H9 (cell line): ENCODE data around the gene PRDM11. TPM values are rescaled to one million over a fixed set of nuclear protein-coding genes. Genes with fewer than 3 reads are reported as not detected.

Experiments used
- DNase-seq: peaks from one replicate; pipeline ENCODE4 v3.0.0-alpha.2; 2017
- H2AFZ ChIP-seq: one replicate; pipeline ENCODE4 v1.6.1; 2013; ENCODE audit warnings: mild to moderate bottlenecking, low read length, control low read depth, moderate library complexity
- H2AK5ac ChIP-seq: 2 replicates; pipeline ENCODE4 v1.6.1; 2013; ENCODE audit warnings: low read length, control low read depth, mixed read lengths; ENCODE audit not compliant: insufficient read length
- H2BK120ac ChIP-seq: one replicate; pipeline ENCODE4 v1.6.1; 2013; ENCODE audit warnings: low read depth, mild to moderate bottlenecking, low read length, control low read depth, inconsistent platforms; ENCODE audit not compliant: poor library complexity, severe bottlenecking
- H2BK12ac ChIP-seq: 2 replicates; pipeline ENCODE4 v1.6.1; 2013; ENCODE audit warnings: low read length, control low read depth, mixed read lengths, low read depth; ENCODE audit not compliant: insufficient read length
- H2BK15ac ChIP-seq: 2 replicates; pipeline ENCODE4 v1.6.1; 2013; ENCODE audit warnings: low read depth, low read length, control low read depth
- H2BK20ac ChIP-seq: one replicate; pipeline ENCODE4 v1.6.1; 2013; ENCODE audit warnings: low read depth, mild to moderate bottlenecking, low read length, control low read depth, inconsistent platforms; ENCODE audit not compliant: poor library complexity, severe bottlenecking
- H2BK5ac ChIP-seq: 2 replicates; pipeline ENCODE4 v1.6.1; 2013; ENCODE audit warnings: low read length, control low read depth, mixed read lengths; ENCODE audit not compliant: insufficient read length
- H3K14ac ChIP-seq: 2 replicates; pipeline ENCODE4 v1.6.1; 2013; ENCODE audit warnings: low read length, control low read depth; ENCODE audit not compliant: insufficient read depth
- H3K18ac ChIP-seq: 2 replicates; pipeline ENCODE4 v1.6.1; 2013; ENCODE audit warnings: low read depth, mild to moderate bottlenecking, mixed read lengths, low read length, control low read depth; ENCODE audit not compliant: insufficient read length
- H3K23ac ChIP-seq: 2 replicates; pipeline ENCODE4 v1.6.1; 2013; ENCODE audit warnings: low read length, control low read depth, mixed read lengths, low read depth; ENCODE audit not compliant: insufficient read length
- H3K23me2 ChIP-seq: 2 replicates; pipeline ENCODE4 v1.6.1; 2013; ENCODE audit warnings: low read depth, mild to moderate bottlenecking, mixed read lengths, low read length, control low read depth; ENCODE audit not compliant: insufficient read length, poor library complexity, severe bottlenecking
- H3K27ac ChIP-seq: 2 replicates; pipeline ENCODE4 v1.5.1; 2013; ENCODE audit warnings: low read length, control low read depth, mixed read lengths, low read depth; ENCODE audit not compliant: insufficient read length
- H3K27me3 ChIP-seq: 2 replicates; pipeline ENCODE4 v1.6.1; 2013; ENCODE audit warnings: low read length, control low read depth, inconsistent platforms; ENCODE audit not compliant: insufficient read depth
- H3K4ac ChIP-seq: 2 replicates; pipeline ENCODE4 v1.6.1; 2013; ENCODE audit warnings: low read depth, mild to moderate bottlenecking, control low read depth, inconsistent platforms, low read length, moderate library complexity
- H3K4me1 ChIP-seq: 2 replicates; pipeline ENCODE4 v1.6.1; 2013; ENCODE audit warnings: low read length, control low read depth, inconsistent platforms; ENCODE audit not compliant: insufficient read depth
- H3K4me2 ChIP-seq: 2 replicates; pipeline ENCODE4 v1.6.1; 2013; ENCODE audit warnings: low read length, control low read depth, mixed read lengths; ENCODE audit not compliant: insufficient read length, insufficient read depth
- H3K56ac ChIP-seq: 2 replicates; pipeline ENCODE4 v1.6.1; 2013; ENCODE audit warnings: low read depth, mild to moderate bottlenecking, mixed read lengths, low read length, control low read depth; ENCODE audit not compliant: insufficient read length
- H3K79me1 ChIP-seq: 2 replicates; pipeline ENCODE4 v1.6.1; 2013; ENCODE audit warnings: low read depth, mild to moderate bottlenecking, moderate library complexity, low read length, control low read depth, inconsistent platforms; ENCODE audit not compliant: insufficient read depth, poor library complexity, severe bottlenecking
- H3K79me2 ChIP-seq: 2 replicates; pipeline ENCODE4 v1.6.1; 2013; ENCODE audit warnings: low read length, control low read depth, inconsistent platforms; ENCODE audit not compliant: insufficient read depth
- H3K9ac ChIP-seq: 2 replicates; pipeline ENCODE4 v1.6.1; 2013; ENCODE audit warnings: low read length, control low read depth, mixed read lengths; ENCODE audit not compliant: insufficient read length; ENCODE audit errors: extremely low read depth
- H3K9me3 ChIP-seq: one replicate; pipeline ENCODE4 v1.6.1; 2013; ENCODE audit warnings: low read depth, low read length, inconsistent platforms; ENCODE audit not compliant: control insufficient read depth
- H3T11ph ChIP-seq: one replicate; pipeline ENCODE4 v1.6.1; 2013; ENCODE audit warnings: mild to moderate bottlenecking, low read length, control low read depth, inconsistent platforms
- H4K20me1 ChIP-seq: one replicate; pipeline ENCODE4 v1.6.1; 2013; ENCODE audit not compliant: control insufficient read depth, insufficient read length, insufficient read depth
- H4K5ac ChIP-seq: 2 replicates; pipeline ENCODE4 v1.6.1; 2013; ENCODE audit warnings: low read depth, mild to moderate bottlenecking, mixed read lengths, low read length, control low read depth; ENCODE audit not compliant: insufficient read length
- H4K8ac ChIP-seq: replicated peaks from 2 replicates; pipeline ENCODE4 v1.6.1; 2013; ENCODE audit warnings: low read length, control low read depth, mixed read lengths, low read depth; ENCODE audit not compliant: insufficient read length
- H4K91ac ChIP-seq: 2 replicates; pipeline ENCODE4 v1.6.1; 2013; ENCODE audit warnings: low read depth, mild to moderate bottlenecking, moderate library complexity, mixed read lengths, low read length, control low read depth; ENCODE audit not compliant: insufficient read length
- H3K27ac Mint-ChIP-seq, 3 experiments: 2 replicates in 2 of 3; 3 replicates in 1 of 3; pipeline ENCODE4 v1.8.0; 2020 to 2021; ENCODE audit warnings: mixed read lengths in 3 of 3, mild to moderate bottlenecking in 1 of 3, moderate library complexity in 1 of 3
- H3K27me3 Mint-ChIP-seq: 2 replicates; pipeline ENCODE4 v1.8.0; 2021; ENCODE audit warnings: low read depth, mild to moderate bottlenecking, moderate library complexity, mixed read lengths
- H3K36me3 Mint-ChIP-seq, 3 experiments: 2 replicates in 2 of 3; 3 replicates in 1 of 3; pipeline ENCODE4 v1.8.0; 2020 to 2021; ENCODE audit warnings: low read depth in 3 of 3, mixed read lengths in 3 of 3; ENCODE audit not compliant: insufficient read depth in 1 of 3
- H3K4me1 Mint-ChIP-seq, 2 experiments: 2 replicates each; pipeline ENCODE4 v1.8.0; 2020; ENCODE audit warnings: mixed read lengths in 2 of 2
- H3K4me3 Mint-ChIP-seq, 2 experiments: 2 replicates in 1 of 2; 3 replicates in 1 of 2; pipeline ENCODE4 v1.8.0; 2020 to 2021; ENCODE audit warnings: mild to moderate bottlenecking in 2 of 2, mixed read lengths in 2 of 2, moderate library complexity in 1 of 2
- H3K9me3 Mint-ChIP-seq, 2 experiments: 2 replicates in 1 of 2; 3 replicates in 1 of 2; pipeline ENCODE4 v1.8.0; 2020; ENCODE audit warnings: mild to moderate bottlenecking in 2 of 2, mixed read lengths in 2 of 2, moderate library complexity in 1 of 2
- WGBS: extraction: QIAGEN DNeasy Blood & Tissue Kit; methylation state at CpG from one replicate; pipeline ENCODE4 v1.1.7; 2013; ENCODE audit warnings: missing lambda C conversion rate, low lambda C conversion rate, mixed read lengths; ENCODE audit not compliant: insufficient read length; ENCODE audit errors: extremely low coverage; 5-methylcytosine and 5-hydroxymethylcytosine counted together
- total RNA-seq: library from RNA; stranded (reverse); gene quantifications from 2 replicates; pipeline ENCODE4 v1.2.1, GENCODE V29; 2021
- TF ChIP-seq, protein P1 (sequence below): fragments of 200-600 bp; sonication (generic); conservative IDR thresholded peaks from 3 replicates; pipeline ENCODE4 v1.8.0; 2021; ENCODE audit warnings: antibody characterized with exemption, mild to moderate bottlenecking

The PRDM11 gene
- total RNA-seq, 1 experiment from 2014 or later, result 11.5 TPM

DNA sequence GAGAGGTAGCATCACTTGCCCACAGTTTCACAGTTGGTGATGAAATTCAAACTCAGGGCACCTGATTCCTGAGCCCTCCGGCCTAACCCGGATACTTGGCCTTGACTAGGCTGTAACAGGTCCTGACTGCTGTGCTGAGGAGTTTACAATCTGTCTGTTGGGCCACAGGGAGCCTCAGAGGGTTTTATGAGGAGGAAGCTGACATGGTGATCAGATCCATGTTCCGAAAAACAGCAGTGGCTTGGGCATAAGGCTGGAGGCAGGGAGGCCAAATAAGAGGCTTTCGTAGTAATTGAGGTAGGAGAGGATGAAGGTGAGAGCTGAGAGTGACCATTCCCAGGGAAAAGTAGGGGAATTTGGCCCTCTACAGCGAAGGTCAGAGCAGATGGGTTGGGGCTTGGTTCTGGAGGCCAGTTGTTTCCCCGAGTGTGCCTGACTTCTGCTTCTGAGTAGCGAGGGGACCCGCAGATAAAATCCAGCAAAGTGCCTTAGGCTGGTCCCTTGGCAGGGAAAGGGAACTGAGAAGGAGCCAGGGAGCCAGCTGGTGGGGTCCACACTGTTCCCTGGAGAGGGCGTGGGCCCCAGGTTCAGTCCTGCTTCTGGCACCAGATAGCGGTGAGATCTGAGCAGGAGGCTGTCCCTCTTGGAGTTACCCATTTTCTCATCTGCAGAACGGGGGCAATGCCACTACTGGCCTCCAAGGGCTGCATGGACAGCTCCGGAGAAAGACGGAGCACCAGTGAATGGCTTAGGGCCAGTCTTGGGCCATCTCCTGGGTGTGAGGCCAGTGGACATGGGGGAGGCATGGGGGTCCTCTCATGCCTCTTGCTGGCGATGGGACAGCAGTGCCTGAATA lies 6.5 kb downstream of the PRDM11 start:
- Histone ChIP-seq H3K18ac (no peak overlapping the region), H4K5ac (no peak overlapping the region), H4K20me1 (no peaks in the 10 kb centered on the region), H2AK5ac (no peak overlapping the region), H4K91ac (no peak overlapping the region), H2BK12ac (no peak overlapping the region), H3K9ac (no peak overlapping the region), H3K27me3 (no peaks in the 10 kb centered on the region), H2BK120ac (no peak overlapping the region), H3K23me2 (no peaks in the 10 kb centered on the region), H3K79me2 (no peaks in the 10 kb centered on the region; the same call in 1 of the 2 replicates), H3K4me2 (no peak overlapping the region), H2BK5ac (no peak overlapping the region), H3K79me1 (peaks cover 3% of the 10 kb centered on the region), H3K9me3 (no peaks in the 10 kb centered on the region), H2BK20ac (no peak overlapping the region), H3K27ac (no peak overlapping the region), H3T11ph (no peak overlapping the region), H2AFZ (no peak overlapping the region), H2BK15ac (no peak overlapping the region), H3K23ac (no peak overlapping the region), H4K8ac (no peak overlapping the region), H3K14ac (no peak overlapping the region), H3K4ac (no peak overlapping the region), H3K4me1 (peaks cover 4% of the 10 kb centered on the region; the same call in 1 of the 2 replicates), H3K56ac (no peak overlapping the region)
- peaks cover 3 to 7% of the 10 kb centered on the region in 2 experiments; a peak in 3 of 5 replicates for H3K9me3 Mint-ChIP-seq
- H3K27ac Mint-ChIP-seq, result no peak overlapping the region
- H3K36me3 Mint-ChIP-seq, result peaks cover 9 to 14% (median 11%) of the 10 kb centered on the region in 3 experiments; a peak in 6 of 7 replicates
- H3K4me3 Mint-ChIP-seq, result no peak overlapping the region
- TF ChIP-seq, protein P1, sequence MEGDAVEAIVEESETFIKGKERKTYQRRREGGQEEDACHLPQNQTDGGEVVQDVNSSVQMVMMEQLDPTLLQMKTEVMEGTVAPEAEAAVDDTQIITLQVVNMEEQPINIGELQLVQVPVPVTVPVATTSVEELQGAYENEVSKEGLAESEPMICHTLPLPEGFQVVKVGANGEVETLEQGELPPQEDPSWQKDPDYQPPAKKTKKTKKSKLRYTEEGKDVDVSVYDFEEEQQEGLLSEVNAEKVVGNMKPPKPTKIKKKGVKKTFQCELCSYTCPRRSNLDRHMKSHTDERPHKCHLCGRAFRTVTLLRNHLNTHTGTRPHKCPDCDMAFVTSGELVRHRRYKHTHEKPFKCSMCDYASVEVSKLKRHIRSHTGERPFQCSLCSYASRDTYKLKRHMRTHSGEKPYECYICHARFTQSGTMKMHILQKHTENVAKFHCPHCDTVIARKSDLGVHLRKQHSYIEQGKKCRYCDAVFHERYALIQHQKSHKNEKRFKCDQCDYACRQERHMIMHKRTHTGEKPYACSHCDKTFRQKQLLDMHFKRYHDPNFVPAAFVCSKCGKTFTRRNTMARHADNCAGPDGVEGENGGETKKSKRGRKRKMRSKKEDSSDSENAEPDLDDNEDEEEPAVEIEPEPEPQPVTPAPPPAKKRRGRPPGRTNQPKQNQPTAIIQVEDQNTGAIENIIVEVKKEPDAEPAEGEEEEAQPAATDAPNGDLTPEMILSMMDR, result no peak
- WGBS, result no CpG with 5 or more reads among the region's 14 CpGs
- peaks cover 11 to 13% of the 10 kb centered on the region in 2 experiments for H3K4me1 Mint-ChIP-seq
- peak; percentile 24 for DNase-seq
- peaks cover 5% of the 10 kb centered on the region for H3K27me3 Mint-ChIP-seq
